GM19438 (cell line): ENCODE results near the gene GPR75.

Source experiments
- ATAC-seq: cut with Tn5 transposase; IDR thresholded peaks from one replicate; pipeline ENCODE4 v1.9.1; 2021; ENCODE audit warnings: low read depth; ENCODE audit not compliant: unreplicated experiment

The GPR75 gene

GRCh38 chr2:53859206-53860181, at the start of gene GPR75:
Gene GPR75 (minus strand): TSS chr2:53859967. CDS start chr2:53854756, 5,211 bp downstream.
- no peak for ATAC-seq

- ATAC-seq = no peak
Measured at GRCh38 chr2:53907582-53907981, 47.8 kb upstream of the GPR75 start.

- ATAC-seq = no peak
Measured at GRCh38 chr2:53905396-53905795, 45.6 kb upstream of the GPR75 start.

GRCh38 chr2:53903011-53903410, 43.2 kb upstream of the GPR75 start:
- ATAC-seq = no peak

- ATAC-seq = no peak
Measured at GRCh38 chr2:53901192-53901591, 41.4 kb upstream of the GPR75 start.

GRCh38 chr2:53896864-53897263, 37.1 kb upstream of the GPR75 start:
- ATAC-seq = no peak

- no peak for ATAC-seq
Measured at GRCh38 chr2:53886406-53887280, 26.9 kb upstream of the GPR75 start.

- ATAC-seq = no peak
Measured at GRCh38 chr2:53884883-53885282, 25.1 kb upstream of the GPR75 start.

- ATAC-seq = no peak
Measured at GRCh38 chr2:53881986-53882385, 22.2 kb upstream of the GPR75 start.

- no peak for ATAC-seq
Measured at GRCh38 chr2:53881360-53881759, 21.6 kb upstream of the GPR75 start.

GRCh38 chr2:53880756-53881155, 21.0 kb upstream of the GPR75 start:
- ATAC-seq = no peak

GRCh38 chr2:53877556-53877955, 17.8 kb upstream of the GPR75 start:
- ATAC-seq = no peak

- no peak for ATAC-seq
Measured at GRCh38 chr2:53877112-53877511, 17.3 kb upstream of the GPR75 start.

- no peak for ATAC-seq
Measured at GRCh38 chr2:53874401-53874950, 14.7 kb upstream of the GPR75 start.

GRCh38 chr2:53867773-53868172, 8.0 kb upstream of the GPR75 start:
- no peak for ATAC-seq

- no peak for ATAC-seq
Measured at GRCh38 chr2:53867169-53867568, 7.4 kb upstream of the GPR75 start.

GRCh38 chr2:53865962-53866361, 6.2 kb upstream of the GPR75 start:
- ATAC-seq = no peak

- ATAC-seq = no peak
Measured at GRCh38 chr2:53865264-53865663, 5.5 kb upstream of the GPR75 start.

GRCh38 chr2:53863538-53864227, 3.9 kb upstream of the GPR75 start:
- ATAC-seq = no peak

- ATAC-seq = no peak
Measured at GRCh38 chr2:53861824-53862223, 2.1 kb upstream of the GPR75 start.
